Mammary epithelial cell (primary cell): Measurements from ENCODE around the gene MAPKAPK3.

ENCODE experiments used
- EZH2 ChIP-seq: IDR thresholded peaks from 2 replicates; pipeline ENCODE4 v1.6.1; 2012; ENCODE audit warnings: low read length, inconsistent platforms, borderline replicate concordance
- TF ChIP-seq, protein P1 (sequence below), 2 donors: IDR thresholded peaks in 1 of 2; conservative IDR thresholded peaks in 1 of 2; 2 replicates each; pipeline ENCODE4 v1.5.1; 2011 to 2012; ENCODE audit warnings: inconsistent platforms in 2 of 2, low read length in 2 of 2, mild to moderate bottlenecking in 2 of 2, control low read depth in 1 of 2, low read depth in 1 of 2; ENCODE audit not compliant: insufficient read depth in 1 of 2; ENCODE audit errors: extremely low read depth in 1 of 2

DNA sequence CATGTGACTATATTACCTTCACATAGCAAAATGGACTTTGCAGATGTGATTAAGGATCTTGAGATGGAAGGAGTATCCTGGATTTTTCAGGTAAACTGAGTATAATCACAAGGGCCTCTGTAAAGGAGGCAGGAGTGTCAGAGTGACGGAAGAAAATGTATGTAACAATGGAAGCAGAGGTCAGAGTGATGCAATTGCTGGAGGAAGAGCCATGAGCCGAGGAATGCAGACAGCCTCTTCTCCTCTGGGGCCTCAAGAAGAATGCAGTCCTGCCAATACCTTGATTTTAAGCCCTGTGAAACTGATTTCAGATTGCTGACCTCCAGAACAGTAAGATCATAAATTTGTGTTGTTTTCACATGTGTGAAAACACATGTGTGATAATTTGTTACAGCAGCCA, 32.6 kb upstream of the MAPKAPK3 start:
- TF ChIP-seq, protein P1, sequence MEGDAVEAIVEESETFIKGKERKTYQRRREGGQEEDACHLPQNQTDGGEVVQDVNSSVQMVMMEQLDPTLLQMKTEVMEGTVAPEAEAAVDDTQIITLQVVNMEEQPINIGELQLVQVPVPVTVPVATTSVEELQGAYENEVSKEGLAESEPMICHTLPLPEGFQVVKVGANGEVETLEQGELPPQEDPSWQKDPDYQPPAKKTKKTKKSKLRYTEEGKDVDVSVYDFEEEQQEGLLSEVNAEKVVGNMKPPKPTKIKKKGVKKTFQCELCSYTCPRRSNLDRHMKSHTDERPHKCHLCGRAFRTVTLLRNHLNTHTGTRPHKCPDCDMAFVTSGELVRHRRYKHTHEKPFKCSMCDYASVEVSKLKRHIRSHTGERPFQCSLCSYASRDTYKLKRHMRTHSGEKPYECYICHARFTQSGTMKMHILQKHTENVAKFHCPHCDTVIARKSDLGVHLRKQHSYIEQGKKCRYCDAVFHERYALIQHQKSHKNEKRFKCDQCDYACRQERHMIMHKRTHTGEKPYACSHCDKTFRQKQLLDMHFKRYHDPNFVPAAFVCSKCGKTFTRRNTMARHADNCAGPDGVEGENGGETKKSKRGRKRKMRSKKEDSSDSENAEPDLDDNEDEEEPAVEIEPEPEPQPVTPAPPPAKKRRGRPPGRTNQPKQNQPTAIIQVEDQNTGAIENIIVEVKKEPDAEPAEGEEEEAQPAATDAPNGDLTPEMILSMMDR (conservative IDR thresholded peaks at IDR 0.05 in 1 of 2, IDR thresholded peaks at IDR 0.05 in 1 of 2; ENCODE audit: extremely low read depth in 1 of 2, insufficient read depth in 1 of 2, low read depth in 1 of 2, low read length in 2 of 2), result no peak
- no peak for TF ChIP-seq EZH2
